ENCODE measurements around the gene ALDH3A2. TPM values are rescaled to one million over a fixed set of nuclear protein-coding genes. Genes with fewer than 3 reads are reported as not detected.

ALDH3A2 gene
- polyA plus RNA-seq, 3 donors: 90.5 to 109 (median 107) TPM

DNA sequence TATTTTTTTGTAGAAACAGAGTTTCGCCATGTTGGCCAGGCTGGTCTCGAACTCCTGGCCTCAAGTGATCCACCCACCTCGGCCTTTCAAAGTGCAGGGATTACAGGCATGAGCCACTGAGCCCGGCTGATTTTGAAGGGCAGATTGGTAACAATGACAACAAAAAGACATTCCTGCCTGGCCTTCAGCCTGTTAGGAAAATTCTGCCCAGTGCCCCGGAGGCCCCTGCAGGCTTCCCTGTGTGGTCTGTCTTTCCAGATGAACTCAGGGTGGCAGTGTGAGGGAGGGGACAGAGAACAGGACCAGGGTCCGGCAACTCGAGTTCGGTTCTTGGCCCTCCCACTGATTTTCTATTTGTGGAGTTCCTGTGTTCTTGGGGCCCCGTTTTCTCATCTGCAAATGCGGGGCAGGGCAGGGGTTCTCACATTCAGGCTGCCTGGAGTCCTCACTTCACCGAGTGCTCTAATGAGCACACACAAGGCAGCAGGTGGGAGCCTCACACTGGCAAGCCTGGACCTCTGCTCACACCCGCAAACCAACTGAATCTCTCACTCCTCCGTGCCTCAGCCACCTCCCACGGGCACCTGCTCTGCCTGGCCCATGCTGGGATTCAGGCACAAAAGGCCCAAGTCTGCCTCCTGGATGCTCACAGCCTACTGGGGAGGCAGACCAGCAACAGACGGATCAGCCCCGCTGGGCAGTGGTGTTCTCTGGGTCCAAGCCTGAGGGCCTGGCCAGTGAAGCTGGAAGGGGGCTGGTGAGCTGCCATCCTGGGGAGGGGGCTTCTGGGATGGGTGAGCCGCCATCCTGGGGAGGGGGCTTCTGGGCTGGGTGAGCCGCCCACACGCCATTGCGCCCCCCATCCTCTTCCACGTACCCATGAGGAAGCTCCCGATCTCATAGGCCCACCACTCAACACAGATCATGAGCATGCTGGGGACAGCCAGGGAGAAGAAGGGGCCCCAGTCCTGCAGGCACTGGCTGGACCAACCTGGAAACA is 57.5 kb downstream of the ALDH3A2 start:
- DNase-seq (ENCODE audit: extremely low read depth in 1 of 11, low read depth in 9 of 11, low spot score in 4 of 11): no peak

- DNase-seq (ENCODE audit: extremely low read depth in 1 of 11, low read depth in 9 of 11, low spot score in 4 of 11): no peak
Measured at GRCh38 chr17:19706791-19707727, 58.5 kb downstream of the ALDH3A2 start.

- DNase-seq (ENCODE audit: extremely low read depth in 1 of 11, low read depth in 9 of 11, low spot score in 4 of 11): no peak
Measured at GRCh38 chr17:19707728-19708221, 59.2 kb downstream of the ALDH3A2 start.

GRCh38 chr17:19708431-19709175 is 60.1 kb downstream of the ALDH3A2 start:
- no peak for DNase-seq (ENCODE audit: extremely low read depth in 1 of 11, low read depth in 9 of 11, low spot score in 4 of 11)

DNA sequence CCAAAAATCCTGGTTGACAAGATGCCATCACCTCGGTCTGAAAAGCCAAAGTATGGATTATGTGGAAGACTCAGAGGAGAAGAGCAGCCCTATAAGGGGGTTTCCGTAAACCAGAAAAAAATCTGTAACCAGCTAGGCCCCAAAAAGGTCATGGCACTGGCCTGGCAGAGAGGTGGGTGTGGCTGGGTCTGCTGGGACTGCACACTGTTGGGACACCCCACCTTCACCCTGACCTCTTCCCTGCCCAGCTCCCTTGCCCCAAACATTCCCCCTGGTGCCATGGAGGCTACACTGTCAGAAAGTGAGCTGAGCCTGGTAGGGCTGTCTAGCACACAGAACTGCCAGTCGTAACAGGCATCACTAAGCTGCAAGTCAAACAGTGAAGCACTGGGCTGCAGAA is 61.3 kb downstream of the ALDH3A2 start:
- DNase-seq (ENCODE audit: extremely low read depth in 1 of 11, low read depth in 9 of 11, low spot score in 4 of 11): no peak

DNA sequence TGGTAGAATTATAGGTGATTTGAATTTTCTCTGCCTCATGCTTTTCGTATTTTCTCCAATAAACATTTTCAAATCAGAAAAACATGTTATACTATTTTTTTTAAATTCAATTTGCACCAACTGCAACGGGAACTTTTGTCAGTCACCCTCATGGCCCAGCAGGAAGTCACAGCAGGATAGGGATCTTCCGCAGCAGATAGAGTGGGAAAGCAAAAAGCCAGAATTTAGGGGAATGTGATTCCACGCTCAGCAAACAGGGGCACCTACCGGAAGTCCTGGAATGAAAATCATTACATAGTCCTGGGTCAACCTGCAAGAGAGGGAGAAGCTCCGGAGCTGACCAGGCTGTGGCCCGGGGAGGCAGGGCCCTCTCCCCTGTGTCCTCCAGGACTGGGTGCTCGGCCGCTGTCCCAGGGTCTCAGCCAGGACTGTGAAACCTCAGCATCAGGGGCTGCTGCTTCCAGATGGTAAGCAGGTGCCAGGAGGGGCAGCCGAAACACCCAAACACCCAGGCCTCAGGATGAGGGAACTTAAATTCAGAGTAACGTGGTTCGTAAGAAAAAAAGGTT is 64.0 kb downstream of the ALDH3A2 start:
- DNase-seq (ENCODE audit: extremely low read depth in 1 of 11, low read depth in 9 of 11, low spot score in 4 of 11): no peak

- DNase-seq (ENCODE audit: extremely low read depth in 1 of 11, low read depth in 9 of 11, low spot score in 4 of 11): no peak
Measured at GRCh38 chr17:19713462-19713861, 64.9 kb downstream of the ALDH3A2 start.

DNA sequence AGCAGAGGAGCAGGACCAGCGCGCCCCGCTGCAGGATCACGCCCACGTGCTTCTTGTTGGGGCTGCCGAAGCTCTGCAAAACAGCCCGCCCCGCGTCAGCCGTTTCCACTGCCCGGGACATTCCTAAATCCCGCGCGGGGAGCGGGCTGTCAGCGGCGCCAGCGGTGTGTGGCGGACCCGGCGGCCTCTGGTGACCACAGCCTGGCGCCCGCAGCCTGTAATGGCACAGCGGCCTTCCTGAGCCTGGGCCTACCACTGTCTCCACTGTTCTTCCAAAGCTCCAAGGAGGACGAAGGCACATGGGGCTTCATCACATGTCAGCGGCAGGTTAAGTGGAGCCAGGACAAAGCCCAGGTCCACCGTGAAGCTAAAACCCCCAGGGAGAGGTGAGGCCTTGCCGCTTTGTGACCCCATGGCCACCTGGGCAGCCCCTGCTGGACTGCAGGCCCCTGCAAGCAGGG is 65.4 kb downstream of the ALDH3A2 start:
- no peak for DNase-seq (ENCODE audit: extremely low read depth in 1 of 11, low read depth in 9 of 11, low spot score in 4 of 11)

GRCh38 chr17:19714542-19715411 is 66.2 kb downstream of the ALDH3A2 start:
- DNase-seq (ENCODE audit: extremely low read depth in 1 of 11, low read depth in 9 of 11, low spot score in 4 of 11): no peak

- no peak for DNase-seq (ENCODE audit: extremely low read depth in 1 of 11, low read depth in 9 of 11, low spot score in 4 of 11)
Measured at GRCh38 chr17:19716108-19717030, 67.8 kb downstream of the ALDH3A2 start, which contains the start of gene SLC47A2. Gene SLC47A2 (minus strand): TSS chr17:19716584. CDS start chr17:19716555, 29 bp downstream.

GRCh38 chr17:19717031-19717360 is 68.4 kb downstream of the ALDH3A2 start:
- DNase-seq (ENCODE audit: extremely low read depth in 1 of 11, low read depth in 9 of 11, low spot score in 4 of 11): no peak

DNA sequence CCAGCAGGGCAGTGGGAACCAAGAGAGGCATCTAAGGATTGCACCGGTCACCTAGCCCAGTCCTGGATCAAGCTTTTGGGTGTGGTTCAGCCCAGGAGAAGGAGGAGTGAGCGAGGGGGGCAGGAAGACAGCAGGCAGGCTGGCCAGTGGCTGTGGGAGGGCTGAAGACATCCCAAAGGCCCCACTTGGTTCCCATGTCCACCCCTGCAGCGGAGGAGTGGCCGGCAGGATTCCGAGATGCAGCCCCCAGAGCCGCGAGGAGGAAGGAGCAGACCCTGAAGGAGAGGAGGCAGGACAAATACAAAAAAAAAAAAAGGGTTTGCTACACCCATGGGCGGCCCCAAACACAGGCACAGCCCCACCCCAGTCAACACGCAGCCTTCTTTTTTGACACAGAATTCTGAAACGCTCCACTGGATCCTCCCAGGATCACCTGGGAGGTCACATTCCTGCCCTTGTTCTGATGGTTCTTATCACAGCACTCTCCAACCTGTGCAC is 68.9 kb downstream of the ALDH3A2 start:
- DNase-seq (ENCODE audit: extremely low read depth in 1 of 11, low read depth in 9 of 11, low spot score in 4 of 11): no peak

DNA sequence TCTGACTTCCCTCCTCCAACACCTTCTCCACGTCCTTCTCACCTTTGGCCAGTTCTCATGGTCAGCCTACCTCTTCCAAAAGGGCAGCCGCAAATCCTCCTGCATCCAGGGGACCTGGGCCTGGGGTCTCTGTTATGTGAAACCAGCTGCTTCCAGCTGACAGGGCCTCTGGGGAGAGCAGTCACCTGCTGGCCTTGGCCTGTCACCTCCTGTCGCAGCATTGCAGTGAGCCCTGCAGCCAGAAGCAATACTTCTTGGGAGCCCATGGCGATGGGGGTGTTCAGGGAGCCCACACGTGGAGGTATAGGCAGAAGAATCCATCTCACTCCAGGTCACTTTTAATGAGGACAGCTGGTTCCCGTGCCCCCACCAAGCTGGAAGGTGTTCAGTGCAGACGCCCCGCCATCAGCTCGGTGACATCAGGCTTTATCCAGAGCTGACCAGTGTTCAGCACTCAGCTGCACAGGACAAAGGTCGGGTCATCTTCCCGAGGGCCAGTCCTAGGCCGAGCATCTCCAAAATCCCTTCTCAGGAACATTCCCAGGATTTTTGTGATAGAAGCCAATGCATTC is 69.6 kb downstream of the ALDH3A2 start:
- no peak for DNase-seq (ENCODE audit: extremely low read depth in 1 of 11, low read depth in 9 of 11, low spot score in 4 of 11)

GRCh38 chr17:19718613-19719354 is 70.2 kb downstream of the ALDH3A2 start:
- DNase-seq (ENCODE audit: extremely low read depth in 1 of 11, low read depth in 9 of 11, low spot score in 4 of 11): no peak
